Adipocyte (in vitro differentiated cells): ENCODE data around the gene ANO10.
A peak's percentile ranks its signal among the peaks of the same experiment; 100 is the strongest.

Experiments used
- DNase-seq: peaks from one replicate; pipeline ENCODE4 v3.0.0-alpha.2; 2015; ENCODE audit warnings: low read depth
- H3K27me3 ChIP-seq: replicated peaks from 2 replicates; pipeline ENCODE4 v1.7.0; 2013; ENCODE audit warnings: mild to moderate bottlenecking, low read length, moderate library complexity; ENCODE audit not compliant: control insufficient read depth, insufficient read depth
- H3K36me3 ChIP-seq: 2 replicates; pipeline ENCODE4 v1.7.0; 2013; ENCODE audit warnings: low read length, mild to moderate bottlenecking, moderate library complexity; ENCODE audit not compliant: control insufficient read depth, insufficient read depth, severe bottlenecking
- H3K4me1 ChIP-seq: 2 replicates; pipeline ENCODE4 v1.7.0; 2013; ENCODE audit warnings: mild to moderate bottlenecking, low read length, moderate library complexity; ENCODE audit not compliant: control insufficient read depth, insufficient read depth
- H3K4me3 ChIP-seq: 2 replicates; pipeline ENCODE4 v1.7.0; 2013; ENCODE audit warnings: mild to moderate bottlenecking, low read length, moderate library complexity
- H3K9ac ChIP-seq: 2 replicates; pipeline ENCODE4 v1.7.0; 2013; ENCODE audit warnings: mild to moderate bottlenecking, low read length, moderate library complexity
- H3K9me3 ChIP-seq: 2 replicates; pipeline ENCODE4 v1.7.0; 2013; ENCODE audit warnings: mild to moderate bottlenecking, low read length, moderate library complexity; ENCODE audit not compliant: control insufficient read depth

Gene ANO10

DNA sequence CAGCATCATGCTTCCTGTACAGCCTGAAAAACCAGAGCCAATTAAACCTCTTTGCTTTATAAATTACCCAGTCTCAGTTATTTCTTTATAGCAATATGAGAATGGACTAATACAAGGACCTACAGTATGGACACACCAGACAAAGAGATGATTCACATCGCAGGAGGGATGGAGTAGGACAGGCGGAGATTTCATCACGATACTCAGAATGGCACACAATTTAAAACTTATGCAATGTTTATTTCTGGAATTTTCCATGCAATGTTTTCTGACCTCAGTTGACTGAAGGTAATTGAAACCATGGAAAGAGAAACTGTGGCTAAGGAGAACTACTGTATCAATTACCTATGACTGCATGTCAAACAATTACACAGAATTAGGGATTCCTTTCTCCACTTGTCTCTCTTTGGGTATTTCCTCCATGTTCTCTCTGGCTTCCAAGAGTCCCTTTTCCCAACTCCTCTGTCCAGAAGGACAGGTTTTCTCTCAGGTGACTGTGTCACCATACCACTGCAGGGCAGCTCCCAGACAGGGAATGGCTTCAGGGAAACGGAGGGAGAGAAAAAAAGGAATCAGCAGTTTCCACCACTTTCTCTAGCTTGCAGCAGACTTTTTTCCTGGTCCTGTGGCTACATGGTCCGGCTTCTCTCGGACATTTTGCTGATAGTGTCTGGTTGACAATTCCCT, 3.0 kb upstream of the ANO10 start:
- peak; percentile 57 for DNase-seq
- H3K36me3 ChIP-seq, result no peaks in the 10 kb centered on the region

DNA sequence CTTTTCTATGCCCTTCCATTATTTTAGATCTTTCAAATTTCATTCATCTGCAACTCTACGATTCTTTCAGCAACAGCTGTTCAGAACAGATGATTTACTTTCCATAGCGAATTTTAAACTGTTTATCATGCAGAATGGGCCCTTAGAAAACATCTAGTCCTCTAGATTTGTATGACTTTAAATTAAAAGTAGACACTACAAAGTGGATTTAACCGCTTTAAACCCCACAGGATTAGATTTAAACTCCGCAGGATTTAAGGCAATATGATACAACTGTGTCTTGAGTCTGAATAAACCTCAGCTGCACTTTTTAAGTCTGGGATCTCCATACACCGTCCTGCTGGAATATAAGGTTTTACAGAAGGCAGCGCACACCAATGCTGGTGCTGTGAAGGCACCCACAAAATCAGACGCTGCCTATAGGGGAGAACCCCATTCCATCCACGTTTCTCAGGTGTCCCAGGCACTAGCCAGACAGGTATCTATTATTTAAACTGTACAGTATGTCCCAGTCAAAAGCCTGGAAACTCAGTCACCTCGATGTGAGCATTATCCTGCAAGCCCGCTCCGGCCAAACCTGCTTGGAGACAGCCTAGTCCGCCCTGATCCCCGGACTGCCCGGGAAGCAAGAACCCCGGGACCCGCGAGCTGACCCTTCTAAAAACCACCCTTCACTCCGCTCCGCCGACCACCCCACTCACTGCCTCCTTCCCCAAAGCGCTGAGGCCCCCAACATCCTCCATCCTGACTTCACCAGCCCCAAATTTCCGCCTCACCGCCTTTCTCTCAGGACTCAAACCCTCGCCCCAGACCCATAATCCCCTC, 768 bp downstream of the ANO10 start:
- Histone ChIP-seq H3K9ac (peak overlapping the region; percentile 89), H3K36me3 (no peaks in the 10 kb centered on the region), H3K4me1 (peaks cover 21% of the 10 kb centered on the region), H3K9me3 (no peaks in the 10 kb centered on the region), H3K4me3 (peak overlapping the region; percentile 94), H3K27me3 (no peaks in the 10 kb centered on the region)
- peak; percentile 60 for DNase-seq

More for the DNA sequence above, 3.0 kb upstream of the ANO10 start:
- peaks cover 15% of the 10 kb centered on the region for H3K4me1 ChIP-seq
- no peak overlapping the region for H3K4me3 ChIP-seq
- no peaks in the 10 kb centered on the region for H3K9me3 ChIP-seq
- H3K9ac ChIP-seq, result no peak overlapping the region
- H3K27me3 ChIP-seq, result no peaks in the 10 kb centered on the region

DNA sequence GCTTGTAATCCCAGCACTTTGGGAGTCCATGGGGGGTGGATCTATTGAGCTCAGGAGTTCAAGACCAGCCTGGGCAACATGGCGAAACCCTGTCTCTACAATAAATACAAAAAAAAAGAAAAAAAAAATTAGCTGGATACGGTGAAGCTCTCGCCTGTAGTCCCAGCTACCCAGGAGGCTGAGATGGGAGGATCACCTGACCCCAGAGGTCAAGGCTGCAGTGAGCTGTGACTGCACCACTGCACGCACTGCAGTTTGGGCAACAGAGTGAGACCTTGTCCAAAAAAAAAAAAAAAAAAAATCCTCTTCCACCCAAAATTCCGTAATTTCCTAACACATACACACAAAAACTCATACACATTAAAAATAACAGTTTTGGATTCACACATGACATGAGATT, 2.2 kb downstream of the ANO10 start:
- Histone ChIP-seq H3K4me1 (peaks cover 21% of the 10 kb centered on the region), H3K36me3 (no peaks in the 10 kb centered on the region), H3K27me3 (no peaks in the 10 kb centered on the region), H3K9me3 (no peaks in the 10 kb centered on the region), H3K4me3 (no peak overlapping the region), H3K9ac (no peak overlapping the region)
- no peak for DNase-seq

DNA sequence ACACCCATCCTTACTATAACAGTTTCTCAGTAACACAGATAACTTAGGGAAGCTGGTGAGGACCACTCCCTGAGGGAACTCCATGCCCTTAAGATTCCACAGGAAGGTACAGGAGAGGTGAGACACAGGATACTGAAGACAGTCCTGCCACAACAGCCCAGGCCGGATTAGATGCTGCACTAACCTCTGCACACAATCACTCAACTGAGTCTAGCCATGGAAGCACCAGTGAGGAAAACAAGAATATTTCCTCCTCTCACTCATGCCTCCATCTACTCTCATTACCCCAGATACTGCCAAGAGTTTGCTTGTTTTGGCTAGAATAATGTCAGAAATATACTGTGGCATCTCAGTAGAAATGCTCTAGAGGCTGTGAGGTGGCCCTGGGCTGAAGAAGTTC, 3.7 kb downstream of the ANO10 start:
- peak; percentile 25 for DNase-seq
- no peaks in the 10 kb centered on the region for H3K27me3 ChIP-seq
- no peaks in the 10 kb centered on the region for H3K9me3 ChIP-seq

GRCh38 chr3:43616034-43616433, 5.8 kb downstream of the ANO10 start:
- no peak for DNase-seq
- Histone ChIP-seq H3K36me3 (no peaks in the 10 kb centered on the region), H3K9me3 (no peaks in the 10 kb centered on the region), H3K9ac (no peak overlapping the region), H3K27me3 (no peaks in the 10 kb centered on the region), H3K4me1 (peaks cover 16% of the 10 kb centered on the region), H3K4me3 (no peak overlapping the region)

More for the DNA sequence above, 3.7 kb downstream of the ANO10 start:
- Histone ChIP-seq H3K36me3 (no peaks in the 10 kb centered on the region), H3K9ac (no peak overlapping the region), H3K4me3 (no peak overlapping the region), H3K4me1 (peaks cover 21% of the 10 kb centered on the region)

DNA sequence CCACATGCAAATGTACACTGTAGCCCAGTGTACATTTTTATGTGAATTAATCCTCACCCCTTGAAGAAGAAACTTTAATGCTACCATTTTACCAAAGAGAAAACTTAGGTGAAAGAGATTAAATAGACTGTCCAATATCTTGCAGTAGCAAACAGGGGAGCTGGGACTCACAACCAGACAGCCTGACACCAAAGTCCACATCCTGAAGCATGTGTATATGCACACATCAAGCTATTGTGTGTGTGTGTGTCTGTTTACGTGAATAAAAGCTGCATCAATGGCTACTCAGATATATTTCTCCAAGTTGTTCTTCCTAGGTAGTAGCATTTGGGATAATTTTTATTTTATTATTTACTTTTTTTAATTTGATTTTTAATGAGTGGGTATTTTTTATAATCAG, 6.7 kb downstream of the ANO10 start:
- H3K4me1 ChIP-seq, result peaks cover 7% of the 10 kb centered on the region
- H3K36me3 ChIP-seq, result no peaks in the 10 kb centered on the region
- no peaks in the 10 kb centered on the region for H3K27me3 ChIP-seq
- no peaks in the 10 kb centered on the region for H3K9me3 ChIP-seq
- H3K9ac ChIP-seq, result no peak overlapping the region
- H3K4me3 ChIP-seq, result no peak overlapping the region
- no peak for DNase-seq

- DNase-seq, result no peak
- H3K36me3 ChIP-seq, result no peaks in the 10 kb centered on the region
- H3K27me3 ChIP-seq, result no peaks in the 10 kb centered on the region
- no peaks in the 10 kb centered on the region for H3K9me3 ChIP-seq
- H3K9ac ChIP-seq, result no peak overlapping the region
- H3K4me3 ChIP-seq, result no peak overlapping the region
- H3K4me1 ChIP-seq, result peaks cover 6% of the 10 kb centered on the region
Measured at GRCh38 chr3:43613976-43614375, 7.8 kb downstream of the ANO10 start.

- Histone ChIP-seq H3K9me3 (no peaks in the 10 kb centered on the region), H3K4me1 (no peaks in the 10 kb centered on the region), H3K36me3 (no peaks in the 10 kb centered on the region), H3K4me3 (no peak overlapping the region), H3K27me3 (no peaks in the 10 kb centered on the region), H3K9ac (no peak overlapping the region)
- DNase-seq, result no peak
Measured at GRCh38 chr3:43612419-43612818, 9.4 kb downstream of the ANO10 start.

DNA sequence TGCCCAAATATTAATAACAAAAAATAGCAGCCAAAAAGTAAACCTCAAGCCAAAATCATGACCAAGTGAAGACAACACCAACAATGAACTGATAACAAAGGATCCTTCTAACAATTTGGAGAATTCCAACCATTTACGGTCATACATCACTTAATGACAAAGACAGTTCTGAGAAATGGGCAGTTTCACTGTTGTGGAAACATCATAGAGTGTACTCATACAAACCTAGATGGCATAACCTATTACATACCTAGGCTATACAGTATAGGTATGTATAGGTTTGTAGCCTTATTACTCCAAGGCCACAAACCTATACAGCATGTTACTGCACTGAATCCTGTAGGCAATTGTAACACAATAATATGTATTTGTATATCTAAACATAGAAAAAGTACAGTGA, 12.4 kb downstream of the ANO10 start:
- Histone ChIP-seq H3K4me1 (no peaks in the 10 kb centered on the region), H3K4me3 (no peak overlapping the region), H3K9me3 (no peaks in the 10 kb centered on the region), H3K27me3 (no peaks in the 10 kb centered on the region), H3K36me3 (peaks cover 12% of the 10 kb centered on the region), H3K9ac (no peak overlapping the region)
- no peak for DNase-seq

GRCh38 chr3:43608751-43609150, 13.1 kb downstream of the ANO10 start:
- H3K9me3 ChIP-seq, result no peaks in the 10 kb centered on the region
- no peaks in the 10 kb centered on the region for H3K4me1 ChIP-seq
- no peaks in the 10 kb centered on the region for H3K27me3 ChIP-seq
- H3K36me3 ChIP-seq, result peaks cover 18% of the 10 kb centered on the region
- no peak overlapping the region for H3K4me3 ChIP-seq
- H3K9ac ChIP-seq, result no peak overlapping the region
- no peak for DNase-seq

GRCh38 chr3:43606284-43606683, 15.5 kb downstream of the ANO10 start:
- H3K4me3 ChIP-seq, result no peak overlapping the region
- no peaks in the 10 kb centered on the region for H3K9me3 ChIP-seq
- no peak overlapping the region for H3K9ac ChIP-seq
- no peak for DNase-seq
- no peaks in the 10 kb centered on the region for H3K27me3 ChIP-seq
- H3K36me3 ChIP-seq, result peaks cover 35% of the 10 kb centered on the region
- H3K4me1 ChIP-seq, result no peaks in the 10 kb centered on the region
